ENCODE measurements around the gene AURKB. TPM values are rescaled to one million over a fixed set of nuclear protein-coding genes. Genes with fewer than 3 reads are reported as not detected.
A peak's percentile ranks its signal among the peaks of the same experiment; 100 is the strongest.

Gene AURKB
- 3.6 and 4.7 TPM in 2 replicates for total RNA-seq

DNA sequence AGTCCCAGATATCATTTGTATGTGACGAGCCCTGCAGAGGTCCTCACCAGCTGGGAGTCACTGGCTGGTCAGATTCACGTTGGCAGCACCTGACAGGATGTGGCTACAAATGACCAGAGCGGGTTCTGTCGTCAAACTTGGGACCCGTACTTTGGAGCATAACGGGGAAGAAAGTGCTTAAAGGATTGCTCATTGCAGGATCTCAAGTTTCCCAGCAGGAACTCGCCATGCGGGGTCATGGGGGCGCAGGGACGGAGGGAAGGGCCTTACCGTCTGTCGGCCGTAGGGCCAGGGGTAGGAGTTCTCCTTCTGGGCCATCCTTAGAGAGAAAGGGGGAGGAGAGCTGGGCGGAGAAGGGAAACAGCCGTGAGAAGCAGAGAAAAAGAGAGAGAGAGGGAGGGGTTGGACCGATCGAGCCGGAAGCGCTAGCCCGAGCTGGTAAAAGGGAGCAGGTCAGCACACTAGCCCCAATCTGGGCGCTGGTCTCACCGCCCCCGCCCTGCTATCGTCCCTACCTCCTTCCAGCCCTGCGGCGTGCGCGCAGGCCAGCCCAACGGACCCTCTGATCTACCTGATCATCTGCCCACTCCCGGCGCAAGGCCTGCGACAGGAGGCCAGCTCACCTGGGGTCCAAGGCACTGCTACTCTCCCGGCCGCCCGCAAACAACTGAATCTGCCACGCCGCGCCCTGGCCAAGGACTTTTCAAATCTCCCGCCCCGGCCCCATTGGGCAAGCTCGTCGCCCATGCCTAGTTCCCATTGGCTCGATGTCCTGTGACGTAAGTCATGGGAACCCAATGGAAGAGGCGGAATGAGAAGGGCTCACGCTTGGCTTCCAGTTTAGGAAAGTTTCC is at the start of gene AURKB:
TSS of gene AURKB (minus strand) at position 669 of the 854 bp plus-strand sequence. CDS start at position 318, 351 bp downstream.
- peak within 1 kb of the TSS; percentile 97 for H2AFZ ChIP-seq (ENCODE audit: low read length)
- peak within 1 kb of the TSS; percentile 90 for H3K27ac ChIP-seq (ENCODE audit: low read depth, low read length)
- H4K20me1 ChIP-seq (ENCODE audit: insufficient read depth, low read length), result no peaks in the 10 kb centered on the region
- DNase-seq (ENCODE audit: insufficient read length, low spot score, missing footprints), result peak; percentile 98
- H3K36me3 ChIP-seq (ENCODE audit: insufficient read depth, low read length), result peaks cover 4% of the 10 kb centered on the region
- H3K4me1 ChIP-seq (ENCODE audit: insufficient read depth, low read length), result peaks cover 17% of the 10 kb centered on the region
- no peaks in the 10 kb centered on the region for H3K9me3 ChIP-seq (ENCODE audit: low read depth, low read length)
- H3K79me2 ChIP-seq (ENCODE audit: insufficient read depth, low read length), result peaks cover 29% of the 10 kb centered on the region
- H3K4me3 ChIP-seq (ENCODE audit: insufficient read depth, low read length), result peak within 1 kb of the TSS; percentile 96
- TF ChIP-seq, protein P1, sequence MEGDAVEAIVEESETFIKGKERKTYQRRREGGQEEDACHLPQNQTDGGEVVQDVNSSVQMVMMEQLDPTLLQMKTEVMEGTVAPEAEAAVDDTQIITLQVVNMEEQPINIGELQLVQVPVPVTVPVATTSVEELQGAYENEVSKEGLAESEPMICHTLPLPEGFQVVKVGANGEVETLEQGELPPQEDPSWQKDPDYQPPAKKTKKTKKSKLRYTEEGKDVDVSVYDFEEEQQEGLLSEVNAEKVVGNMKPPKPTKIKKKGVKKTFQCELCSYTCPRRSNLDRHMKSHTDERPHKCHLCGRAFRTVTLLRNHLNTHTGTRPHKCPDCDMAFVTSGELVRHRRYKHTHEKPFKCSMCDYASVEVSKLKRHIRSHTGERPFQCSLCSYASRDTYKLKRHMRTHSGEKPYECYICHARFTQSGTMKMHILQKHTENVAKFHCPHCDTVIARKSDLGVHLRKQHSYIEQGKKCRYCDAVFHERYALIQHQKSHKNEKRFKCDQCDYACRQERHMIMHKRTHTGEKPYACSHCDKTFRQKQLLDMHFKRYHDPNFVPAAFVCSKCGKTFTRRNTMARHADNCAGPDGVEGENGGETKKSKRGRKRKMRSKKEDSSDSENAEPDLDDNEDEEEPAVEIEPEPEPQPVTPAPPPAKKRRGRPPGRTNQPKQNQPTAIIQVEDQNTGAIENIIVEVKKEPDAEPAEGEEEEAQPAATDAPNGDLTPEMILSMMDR (IDR thresholded peaks at IDR 0.05; ENCODE audit: extremely low read depth, low read depth, low read length), result no peak
- no peaks in the 10 kb centered on the region for H3K27me3 ChIP-seq (ENCODE audit: insufficient read depth, low read length)
- H3K4me2 ChIP-seq (ENCODE audit: insufficient read depth, low read length), result peak within 1 kb of the TSS; percentile 98

GRCh38 chr17:8257801-8258200 is 47.4 kb upstream of the AURKB start:
- H2AFZ ChIP-seq (ENCODE audit: low read length), result no peak overlapping the region
- peaks cover 4% of the 10 kb centered on the region for H3K79me2 ChIP-seq (ENCODE audit: insufficient read depth, low read length)
- TF ChIP-seq, protein P1 (IDR thresholded peaks at IDR 0.05; ENCODE audit: extremely low read depth, low read depth, low read length), result no peak
- no peak for DNase-seq (ENCODE audit: insufficient read length, low spot score, missing footprints)
- H3K4me3 ChIP-seq (ENCODE audit: insufficient read depth, low read length), result no peak overlapping the region
- no peaks in the 10 kb centered on the region for H3K4me1 ChIP-seq (ENCODE audit: insufficient read depth, low read length)
- H3K4me2 ChIP-seq (ENCODE audit: insufficient read depth, low read length), result no peak overlapping the region
- no peak overlapping the region for H3K27ac ChIP-seq (ENCODE audit: low read depth, low read length)
- H3K36me3 ChIP-seq (ENCODE audit: insufficient read depth, low read length), result peaks cover 36% of the 10 kb centered on the region
- no peaks in the 10 kb centered on the region for H3K27me3 ChIP-seq (ENCODE audit: insufficient read depth, low read length)
- H3K9me3 ChIP-seq (ENCODE audit: low read depth, low read length), result no peaks in the 10 kb centered on the region
- no peaks in the 10 kb centered on the region for H4K20me1 ChIP-seq (ENCODE audit: insufficient read depth, low read length)

DNA sequence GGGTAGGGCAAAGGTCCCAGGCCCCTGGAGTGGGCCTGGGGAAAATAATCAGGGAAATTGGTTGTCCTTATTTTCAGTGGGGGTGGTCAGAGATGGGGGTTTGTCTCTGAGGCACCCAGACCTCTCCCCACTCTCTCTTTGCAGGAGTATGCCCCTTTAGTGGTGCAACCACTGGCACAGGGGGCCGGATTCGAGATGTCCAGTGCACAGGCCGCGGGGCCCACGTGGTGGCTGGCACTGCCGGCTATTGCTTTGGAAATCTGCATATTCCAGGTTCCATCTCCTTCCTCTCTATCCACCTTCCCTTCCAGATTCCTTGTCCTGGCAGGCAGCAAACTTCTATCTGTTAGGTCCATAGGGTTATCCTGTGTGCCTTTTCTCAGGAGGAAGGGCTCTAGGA is 46.3 kb upstream of the AURKB start:
- H3K4me2 ChIP-seq (ENCODE audit: insufficient read depth, low read length), result no peak overlapping the region

DNA sequence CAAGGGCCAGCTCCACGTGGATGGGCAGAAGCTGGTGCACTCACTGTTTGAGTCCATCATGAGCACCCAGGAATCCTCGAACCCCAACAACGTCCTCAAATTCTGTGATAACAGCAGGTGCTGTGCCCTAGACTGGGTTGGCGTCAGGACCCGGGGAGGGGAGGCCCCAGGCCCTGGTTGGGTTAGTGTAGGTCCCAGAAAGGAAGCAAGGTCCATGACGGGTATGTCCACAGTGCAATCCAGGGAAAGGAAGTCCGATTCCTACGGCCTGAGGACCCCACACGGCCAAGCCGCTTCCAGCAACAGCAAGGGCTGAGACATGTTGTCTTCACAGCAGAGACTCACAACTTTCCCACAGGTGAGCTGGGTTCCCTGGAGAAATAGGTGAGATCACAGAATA is 45.9 kb upstream of the AURKB start:
- no peak for DNase-seq (ENCODE audit: insufficient read length, low spot score, missing footprints)
- no peak overlapping the region for H3K27ac ChIP-seq (ENCODE audit: low read depth, low read length)
- H3K79me2 ChIP-seq (ENCODE audit: insufficient read depth, low read length), result peaks cover 12% of the 10 kb centered on the region
- no peaks in the 10 kb centered on the region for H3K9me3 ChIP-seq (ENCODE audit: low read depth, low read length)
- H3K4me2 ChIP-seq (ENCODE audit: insufficient read depth, low read length), result no peak overlapping the region
- H3K4me1 ChIP-seq (ENCODE audit: insufficient read depth, low read length), result no peaks in the 10 kb centered on the region
- no peak overlapping the region for H2AFZ ChIP-seq (ENCODE audit: low read length)
- H4K20me1 ChIP-seq (ENCODE audit: insufficient read depth, low read length), result no peaks in the 10 kb centered on the region
- TF ChIP-seq, protein P1 (IDR thresholded peaks at IDR 0.05; ENCODE audit: extremely low read depth, low read depth, low read length), result no peak
- H3K36me3 ChIP-seq (ENCODE audit: insufficient read depth, low read length), result peaks cover 34% of the 10 kb centered on the region
- H3K27me3 ChIP-seq (ENCODE audit: insufficient read depth, low read length), result no peaks in the 10 kb centered on the region
- no peak overlapping the region for H3K4me3 ChIP-seq (ENCODE audit: insufficient read depth, low read length)

More for the DNA sequence above, 46.3 kb upstream of the AURKB start:
- TF ChIP-seq, protein P1 (IDR thresholded peaks at IDR 0.05; ENCODE audit: extremely low read depth, low read depth, low read length), result no peak
- Histone ChIP-seq H3K4me3 (ENCODE audit: insufficient read depth, low read length) (no peak overlapping the region), H2AFZ (ENCODE audit: low read length) (no peak overlapping the region), H3K79me2 (ENCODE audit: insufficient read depth, low read length) (peaks cover 10% of the 10 kb centered on the region), H4K20me1 (ENCODE audit: insufficient read depth, low read length) (no peaks in the 10 kb centered on the region), H3K27me3 (ENCODE audit: insufficient read depth, low read length) (no peaks in the 10 kb centered on the region), H3K4me1 (ENCODE audit: insufficient read depth, low read length) (no peaks in the 10 kb centered on the region), H3K9me3 (ENCODE audit: low read depth, low read length) (no peaks in the 10 kb centered on the region), H3K36me3 (ENCODE audit: insufficient read depth, low read length) (peaks cover 34% of the 10 kb centered on the region), H3K27ac (ENCODE audit: low read depth, low read length) (no peak overlapping the region)
- DNase-seq (ENCODE audit: insufficient read length, low spot score, missing footprints), result no peak
